ENCODE data around the gene STOX2. TPM values are rescaled to one million over a fixed set of nuclear protein-coding genes. Genes with fewer than 3 reads are reported as not detected.

STOX2 gene
- total RNA-seq, 1 experiment from 2014 or later, result 2.3 TPM

DNA sequence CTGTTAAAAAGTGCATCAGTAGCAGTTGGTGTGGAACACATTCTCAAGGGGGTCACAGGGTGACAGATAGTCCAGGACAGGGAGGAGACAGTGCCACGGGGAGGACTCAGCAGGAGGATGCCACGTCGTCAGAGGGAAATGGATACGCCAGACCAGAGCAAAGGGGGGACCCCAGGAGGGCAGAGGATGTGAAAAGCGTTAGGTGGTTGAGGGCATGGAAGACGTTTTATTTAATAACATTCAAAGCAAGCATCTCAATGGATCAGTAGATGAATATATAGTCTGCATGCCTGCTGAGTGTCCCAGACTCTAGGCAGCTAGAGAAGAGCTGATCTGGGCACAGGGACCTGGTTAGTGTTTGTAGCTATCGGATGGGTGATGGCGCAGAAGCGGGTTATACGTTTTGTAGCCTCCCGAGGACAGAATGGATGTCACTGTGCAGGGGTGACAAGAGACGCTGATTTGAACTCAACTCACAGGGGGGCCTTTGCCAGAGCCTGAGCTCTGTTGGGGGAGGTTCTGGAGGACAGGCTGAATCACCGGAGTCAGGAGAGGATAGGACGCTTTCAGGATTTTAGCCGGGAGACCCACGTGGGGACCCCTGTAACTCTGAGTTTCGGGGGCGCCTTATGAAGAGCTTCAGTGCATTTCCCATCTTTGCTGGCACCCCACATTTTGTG is 81.3 kb downstream of the STOX2 start:
- DNase-seq (ENCODE audit: low spot score), result no peak

DNA sequence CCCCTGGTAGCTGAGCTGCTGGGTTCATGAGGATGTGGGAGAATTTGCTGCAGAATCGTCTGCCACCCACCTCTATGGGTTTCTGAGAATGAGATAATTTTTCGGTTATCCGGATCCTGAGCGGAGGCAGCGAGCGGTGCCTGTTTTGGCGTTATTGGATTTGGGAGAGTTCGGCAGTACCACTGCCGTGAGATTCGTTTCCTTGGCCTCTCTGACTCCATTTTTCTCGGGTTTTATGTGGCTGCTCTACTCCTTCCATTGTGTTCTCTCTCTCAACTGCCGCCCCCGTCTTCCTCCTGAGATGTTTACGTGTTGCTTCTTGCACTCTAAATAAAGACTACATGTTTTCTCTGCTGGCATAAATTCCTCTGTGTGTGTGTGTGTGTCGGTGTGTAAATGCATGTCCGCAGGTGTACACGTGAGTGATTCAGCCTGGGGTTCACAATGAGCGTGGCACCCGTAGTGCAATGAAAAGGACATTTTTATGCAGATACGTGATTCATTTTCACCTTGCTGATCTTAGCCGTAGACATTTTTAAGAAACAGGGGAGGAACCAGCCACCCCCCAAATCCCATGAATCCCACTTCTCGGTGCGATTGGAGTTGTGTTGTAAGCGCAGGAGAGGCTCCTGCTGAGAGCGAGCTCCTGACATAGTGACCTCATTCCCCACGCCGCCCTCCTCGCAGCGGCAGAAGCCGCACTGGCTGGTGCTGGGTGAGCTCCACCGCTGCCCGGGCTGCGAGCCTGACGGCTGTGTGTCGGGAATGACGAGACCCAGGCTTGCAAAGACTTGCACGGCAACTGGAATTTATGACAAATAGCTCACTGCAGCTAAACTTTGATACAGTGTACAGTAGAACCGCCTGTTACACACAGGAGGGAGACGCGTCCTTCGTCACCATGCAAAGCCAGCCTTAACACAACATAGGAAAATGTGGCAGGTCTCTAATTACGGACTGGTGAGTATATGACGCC is 82.2 kb downstream of the STOX2 start:
- DNase-seq (ENCODE audit: low spot score), result peak; percentile 64

DNA sequence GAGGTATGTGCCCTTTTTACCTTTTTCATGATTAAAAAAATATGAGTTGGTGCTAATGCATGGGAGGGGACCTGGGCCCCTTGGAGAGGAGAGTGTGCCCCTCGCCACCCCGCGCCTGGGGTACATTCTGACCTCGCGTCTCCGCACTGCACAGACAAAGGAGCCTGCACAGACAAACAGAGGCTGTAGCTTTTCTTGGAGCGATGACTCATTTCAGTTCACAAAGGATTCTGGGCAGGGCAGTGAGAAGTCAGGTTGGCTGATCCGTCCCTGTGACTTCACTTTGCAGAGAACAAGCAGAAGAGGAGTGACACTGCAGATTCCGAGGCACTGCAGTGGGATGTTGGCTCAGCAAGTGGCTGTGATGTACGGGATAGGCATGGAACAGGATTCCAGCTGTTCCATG is 82.9 kb downstream of the STOX2 start:
- DNase-seq (ENCODE audit: low spot score), result peak; percentile 92

DNA sequence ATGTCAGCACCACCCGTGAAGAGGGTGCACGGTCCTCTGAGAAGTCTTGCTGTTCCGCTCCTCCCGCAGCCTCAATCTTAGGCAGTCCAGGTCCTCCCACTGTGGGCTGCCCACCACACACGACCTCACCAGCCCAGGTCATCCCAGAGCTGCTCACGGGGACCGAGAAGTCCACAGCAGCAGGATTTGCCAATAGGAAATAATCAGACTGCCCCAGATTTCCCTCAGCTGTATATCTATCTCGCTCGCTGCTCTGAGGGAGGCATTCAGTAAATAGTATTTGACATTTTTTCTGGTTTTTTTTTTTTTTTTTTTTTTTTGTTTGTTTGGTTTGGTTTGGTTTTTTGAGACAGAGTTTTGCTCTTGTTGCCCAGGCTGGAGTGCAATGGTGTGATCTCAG is 83.8 kb downstream of the STOX2 start:
- no peak for DNase-seq (ENCODE audit: low spot score)

DNA sequence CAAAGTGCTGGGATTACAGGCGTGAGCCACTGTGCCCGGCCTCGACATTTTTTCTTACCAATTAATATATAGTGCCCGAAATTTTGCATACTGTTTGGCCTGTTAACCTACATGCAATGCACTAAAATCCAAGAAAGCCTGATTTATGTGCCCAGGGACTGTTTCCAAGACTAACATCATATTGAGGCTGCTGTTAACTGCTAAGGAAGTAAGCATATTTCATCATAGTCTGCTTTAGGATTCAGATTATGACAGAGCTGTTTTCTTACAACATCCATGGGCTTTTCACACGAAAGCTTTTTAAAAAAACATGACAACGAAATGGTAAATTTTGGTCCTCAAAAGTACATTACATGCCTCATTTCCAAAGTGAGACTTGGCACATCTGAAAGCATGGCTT is 84.4 kb downstream of the STOX2 start:
- peak; percentile 18 for DNase-seq (ENCODE audit: low spot score)

DNA sequence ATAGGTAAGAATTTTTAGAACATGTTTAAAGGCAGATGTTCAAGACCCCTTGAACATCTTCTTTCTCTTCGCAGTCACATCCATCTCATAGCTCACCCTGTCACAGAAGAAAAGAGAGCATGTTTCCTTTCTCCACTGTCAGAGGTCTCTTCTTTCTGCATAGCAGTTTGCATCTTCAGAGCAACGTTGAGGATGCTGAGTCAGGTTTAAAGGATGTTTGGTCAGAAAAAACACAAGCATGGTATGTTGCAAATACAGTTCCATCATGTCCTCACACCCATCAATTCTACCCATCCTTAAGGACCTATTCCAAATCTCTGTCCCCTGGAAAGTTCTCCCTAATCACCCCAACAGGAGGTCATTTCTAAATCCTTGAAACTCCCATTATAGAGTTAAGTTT is 84.8 kb downstream of the STOX2 start:
- DNase-seq (ENCODE audit: low spot score), result no peak

DNA sequence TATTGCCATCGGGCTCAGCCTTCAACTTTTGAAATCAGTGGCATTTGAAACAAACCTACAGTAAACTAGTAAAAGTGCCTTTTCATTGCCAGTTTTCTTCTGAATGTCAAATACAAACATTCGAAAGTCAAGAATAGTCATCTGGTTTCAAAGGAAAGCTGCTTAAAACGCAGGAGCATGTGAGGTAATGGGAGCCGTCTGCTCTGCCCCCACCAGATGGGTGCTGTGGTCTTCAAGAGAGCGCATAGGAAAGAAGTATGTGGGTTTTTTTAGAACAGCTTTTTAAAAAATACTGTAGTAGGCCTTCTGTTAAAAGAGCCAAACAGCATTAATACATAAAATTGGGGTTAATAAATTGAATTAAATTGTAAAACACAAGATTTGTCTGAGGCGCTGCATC is 88.6 kb downstream of the STOX2 start:
- no peak for DNase-seq (ENCODE audit: low spot score)

DNA sequence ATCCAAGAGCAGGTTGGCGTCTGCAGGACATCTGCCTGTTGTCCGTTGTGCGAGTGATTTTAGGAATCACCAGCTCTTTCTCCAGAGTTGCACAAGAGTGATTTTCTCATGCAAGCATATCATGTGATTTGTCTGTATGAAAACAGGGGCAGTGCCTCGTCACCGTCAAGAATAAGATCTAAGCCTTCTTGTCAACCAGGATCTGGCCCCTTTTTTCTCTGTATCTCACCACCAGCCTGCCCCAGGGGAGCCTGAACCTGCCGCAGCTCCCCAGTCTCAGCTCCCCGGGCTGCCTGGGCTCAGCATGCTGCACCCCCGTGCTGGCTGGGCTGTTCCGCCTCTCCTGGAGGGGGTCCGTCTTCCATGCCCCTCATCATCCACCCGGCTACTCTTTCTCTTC is 90.5 kb downstream of the STOX2 start:
- no peak for DNase-seq (ENCODE audit: low spot score)

DNA sequence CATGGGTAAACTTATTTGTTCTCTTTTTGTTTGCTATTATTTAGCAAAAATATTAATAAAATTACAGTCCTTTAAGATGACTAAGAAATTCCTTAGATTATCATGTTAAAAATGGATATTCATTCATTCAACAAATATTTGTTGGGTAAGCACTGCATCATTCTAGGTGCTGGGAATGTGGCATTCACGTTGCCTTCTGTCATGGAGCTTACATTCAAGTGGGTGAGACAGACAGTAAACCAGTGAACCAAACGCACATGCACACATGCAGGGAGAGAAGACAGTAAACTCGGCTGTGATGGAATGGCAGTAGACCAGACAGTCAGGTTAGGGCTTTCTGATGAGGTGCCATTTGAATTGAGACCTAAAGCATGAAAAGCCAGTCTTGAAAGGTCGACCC is 91.8 kb downstream of the STOX2 start:
- DNase-seq (ENCODE audit: low spot score), result no peak

DNA sequence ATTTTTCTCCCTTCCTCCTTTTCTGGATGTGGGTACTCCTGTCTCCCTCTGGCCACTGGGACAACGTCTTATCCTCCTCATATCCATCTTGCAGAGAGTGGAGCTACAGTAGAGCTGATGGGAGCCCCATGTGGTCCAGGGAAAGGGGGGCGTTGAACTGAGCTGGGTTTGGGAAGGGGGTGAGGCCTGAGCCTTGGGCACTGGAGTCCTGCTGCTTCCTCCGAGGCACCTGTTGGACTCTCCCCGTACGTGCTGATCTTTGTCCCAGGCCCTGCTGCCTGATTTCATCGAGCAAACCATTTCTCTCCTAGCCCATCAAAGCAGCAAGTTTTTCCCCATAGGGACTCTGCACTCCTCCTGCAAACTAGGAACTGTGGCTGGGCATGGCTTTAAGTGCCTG is 94.3 kb downstream of the STOX2 start:
- DNase-seq (ENCODE audit: low spot score), result no peak

DNA sequence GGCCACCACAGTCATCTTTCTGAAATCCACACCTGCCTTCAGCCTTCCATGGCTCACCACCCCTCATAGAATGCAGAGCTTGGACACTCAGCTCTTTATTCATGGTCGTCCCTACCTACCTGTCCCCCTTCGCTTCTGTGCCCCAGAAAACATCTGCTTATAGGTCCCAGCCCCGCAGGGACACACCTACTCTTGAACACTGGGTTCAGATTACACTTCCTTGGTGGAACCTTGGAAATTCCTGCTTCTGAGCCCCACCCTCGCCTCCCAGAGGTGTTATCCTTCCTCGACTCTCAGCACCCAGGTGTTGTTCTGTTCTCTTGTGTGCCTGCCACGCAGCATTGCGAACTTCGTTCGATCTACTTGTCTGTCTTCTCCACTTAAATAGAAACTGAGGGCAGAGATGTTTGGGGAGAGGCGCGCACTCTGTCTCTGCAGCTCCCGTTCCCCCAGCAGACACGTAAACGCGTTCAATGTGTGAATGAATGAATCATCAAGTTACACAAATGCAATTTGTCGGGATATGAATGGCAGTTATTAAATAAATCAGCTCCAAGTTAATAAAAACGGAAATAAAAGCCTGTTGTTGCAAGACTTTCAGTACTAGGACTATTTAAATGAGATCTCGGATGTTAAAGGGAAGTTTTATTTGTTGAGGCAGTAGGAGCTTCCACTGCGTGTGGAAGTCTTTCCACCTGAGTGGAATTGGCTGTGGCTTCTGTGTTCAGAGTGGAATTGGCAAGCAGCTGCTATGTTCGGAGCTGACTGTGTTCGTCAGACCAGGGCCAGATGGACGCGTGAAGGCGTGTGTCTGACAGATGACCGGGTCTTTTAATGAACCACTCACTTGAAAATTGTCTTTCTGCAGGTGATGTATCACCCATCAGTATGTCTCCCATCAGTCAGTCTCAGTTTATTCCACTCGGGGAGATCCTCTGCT is 95.6 kb downstream of the STOX2 start:
- DNase-seq (ENCODE audit: low spot score), result no peak

DNA sequence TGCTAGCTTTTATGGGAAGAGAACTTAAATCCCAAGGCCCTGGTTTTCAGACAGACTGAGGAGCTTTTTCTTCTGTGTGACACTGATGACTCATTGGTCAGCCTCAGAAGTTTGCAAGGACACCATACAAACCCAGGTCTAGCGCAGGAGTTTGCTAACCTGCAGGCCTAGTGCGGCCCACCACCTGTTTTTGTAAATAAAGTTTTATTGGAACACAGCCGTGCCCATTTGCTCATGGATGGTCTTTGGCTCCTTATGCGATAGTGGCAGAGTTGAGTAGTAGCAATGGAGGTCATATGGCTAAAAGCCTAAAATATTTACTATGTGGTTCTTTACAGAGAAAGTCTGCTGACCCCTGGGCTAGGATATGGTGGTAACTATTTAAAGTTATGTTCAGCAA is 98.3 kb downstream of the STOX2 start:
- no peak for DNase-seq (ENCODE audit: low spot score)

DNA sequence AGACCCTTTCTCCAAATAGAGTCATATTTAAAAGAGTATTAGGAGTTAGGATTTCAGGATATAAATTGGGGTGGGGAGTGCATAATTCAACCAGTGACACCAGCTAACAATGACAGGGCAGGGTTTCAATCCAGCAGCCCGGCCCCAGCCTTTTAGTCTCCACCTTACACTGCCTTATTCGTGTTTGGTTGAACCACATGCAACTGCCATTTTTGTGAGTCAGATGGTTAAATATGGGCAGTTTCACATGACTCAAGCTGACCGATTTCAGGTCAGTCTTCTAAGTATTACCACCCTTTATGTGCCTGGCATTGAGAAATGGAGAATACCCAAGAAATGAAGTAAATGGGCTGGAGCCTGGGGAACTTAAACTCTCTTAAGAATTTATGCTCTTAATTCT is 102.8 kb downstream of the STOX2 start:
- peak; percentile 60 for DNase-seq (ENCODE audit: low spot score)

DNA sequence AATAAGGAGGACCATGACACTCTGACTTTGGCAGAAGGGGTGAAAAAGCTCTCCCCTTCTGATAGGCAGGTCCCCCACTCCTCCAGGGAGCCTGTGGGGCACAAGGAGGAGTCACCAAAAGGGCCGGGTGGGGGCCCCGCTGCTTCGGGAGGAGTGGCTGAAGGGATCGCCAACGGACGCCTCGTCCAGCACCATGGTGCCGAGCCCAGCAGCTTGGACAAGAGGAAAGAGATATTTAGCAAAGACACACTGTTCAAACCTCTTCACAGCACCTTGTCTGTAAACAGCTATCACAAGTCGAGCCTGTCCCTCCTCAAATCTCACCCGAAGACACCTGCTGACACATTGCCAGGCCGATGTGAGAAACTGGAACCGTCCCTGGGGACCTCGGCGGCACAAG is 105.6 kb downstream of the STOX2 start:
- DNase-seq (ENCODE audit: low spot score), result no peak

DNA sequence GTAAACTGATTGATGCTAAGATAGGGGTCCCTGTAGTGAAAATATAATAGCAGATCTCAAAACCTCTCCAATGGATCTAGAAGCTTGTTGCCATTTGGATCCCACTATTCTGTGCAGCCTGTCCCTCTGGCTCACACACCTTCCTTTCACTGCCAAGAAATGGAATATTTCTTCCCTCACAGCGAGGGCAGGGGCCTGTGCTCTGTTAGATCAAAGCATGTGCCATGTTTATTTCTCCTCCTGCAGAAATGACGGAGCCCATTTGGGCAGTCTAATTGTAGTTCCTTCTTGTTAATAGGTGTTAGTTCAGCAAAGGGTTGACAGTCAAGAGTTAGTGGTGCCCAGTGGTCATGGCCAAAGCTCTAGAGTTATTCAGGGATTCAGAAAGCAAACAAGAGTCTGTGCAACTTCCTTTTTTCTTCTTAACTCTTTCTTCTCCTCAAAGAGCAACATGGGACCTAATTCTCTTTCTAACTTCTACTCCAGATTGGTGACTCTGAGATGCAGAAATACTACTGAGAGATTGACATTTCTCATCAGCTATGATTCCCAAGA is 106.8 kb downstream of the STOX2 start:
- DNase-seq (ENCODE audit: low spot score), result no peak

DNA sequence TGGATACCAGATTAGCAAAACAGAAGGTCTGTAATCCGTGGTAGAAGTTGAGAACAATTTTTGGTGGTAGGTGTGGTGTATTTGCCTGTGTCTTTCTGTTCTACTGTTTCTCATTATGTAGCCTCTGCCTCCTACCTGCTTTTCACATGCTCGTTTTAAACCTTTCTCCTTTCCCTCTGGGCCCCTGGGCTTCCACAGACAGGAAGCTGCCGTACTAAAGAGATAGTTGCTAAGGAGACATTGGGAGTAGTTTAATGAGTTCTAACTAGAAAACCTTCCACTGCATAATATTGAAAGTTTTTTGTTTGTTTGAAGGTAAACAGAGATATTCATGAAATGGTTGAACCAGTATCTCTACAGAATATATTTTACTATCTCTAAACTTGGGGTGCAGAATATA is 107.8 kb downstream of the STOX2 start:
- no peak for DNase-seq (ENCODE audit: low spot score)

DNA sequence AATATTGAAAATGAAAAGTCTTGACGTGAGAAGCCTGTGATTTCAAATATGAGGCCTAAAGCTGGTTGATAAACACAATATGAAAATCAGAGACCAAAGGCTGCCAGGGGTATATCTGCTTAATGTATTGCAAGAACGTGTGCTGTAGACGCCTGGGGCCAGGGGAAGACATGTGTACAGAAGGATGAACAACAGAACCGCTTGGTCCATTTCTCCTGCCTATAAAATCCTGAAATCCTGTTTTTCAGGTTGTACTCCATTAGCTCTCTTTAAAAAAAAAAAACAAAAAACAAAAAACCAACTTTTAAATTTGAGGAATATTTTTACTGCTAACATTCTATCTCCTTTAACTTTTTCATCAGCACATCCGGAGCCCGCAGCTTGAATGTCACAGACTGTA is 109.2 kb downstream of the STOX2 start:
- no peak for DNase-seq (ENCODE audit: low spot score)

DNA sequence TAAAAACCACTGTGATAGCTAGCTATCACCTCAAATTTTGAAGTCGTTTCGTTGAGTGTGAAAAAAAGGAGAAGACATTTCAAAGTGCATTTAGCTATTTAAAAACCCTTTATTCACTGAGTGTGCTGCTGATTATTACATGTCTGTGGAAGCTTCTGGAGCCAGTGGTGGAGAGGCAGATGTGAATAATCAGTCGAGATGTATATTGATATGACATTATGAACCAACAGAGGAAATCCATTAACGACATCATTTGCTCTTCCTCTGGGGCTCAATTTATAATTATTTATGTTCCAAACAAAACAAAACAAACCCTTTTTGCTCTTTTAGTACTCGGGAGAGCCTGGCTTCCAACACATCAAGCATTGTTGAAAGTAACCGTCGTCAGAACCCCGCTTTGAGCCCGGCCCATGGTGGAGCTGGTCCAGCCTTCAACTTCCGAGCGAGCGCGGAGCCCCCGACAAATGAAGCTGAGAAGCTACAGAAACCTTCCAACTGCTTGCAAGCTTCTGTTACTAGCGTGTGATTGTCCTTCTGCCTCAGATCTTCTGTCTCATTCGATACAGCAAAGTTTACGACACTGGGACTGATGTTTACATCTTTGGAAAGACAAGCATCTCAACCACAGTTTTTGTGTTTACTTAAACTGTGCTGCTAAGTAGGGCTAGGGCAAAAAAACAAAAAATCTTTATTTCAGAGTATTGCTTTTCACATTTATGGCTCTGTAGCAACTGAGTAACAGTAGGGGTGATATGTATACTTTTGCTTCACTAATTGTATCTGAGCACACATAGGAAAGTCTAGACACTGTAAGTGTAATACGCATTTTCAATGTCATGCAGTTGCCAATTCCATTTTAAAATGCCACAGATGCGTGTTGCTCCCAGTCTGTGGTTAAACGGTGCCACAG is 111.9 kb downstream of the STOX2 start:
- DNase-seq (ENCODE audit: low spot score), result no peak

DNA sequence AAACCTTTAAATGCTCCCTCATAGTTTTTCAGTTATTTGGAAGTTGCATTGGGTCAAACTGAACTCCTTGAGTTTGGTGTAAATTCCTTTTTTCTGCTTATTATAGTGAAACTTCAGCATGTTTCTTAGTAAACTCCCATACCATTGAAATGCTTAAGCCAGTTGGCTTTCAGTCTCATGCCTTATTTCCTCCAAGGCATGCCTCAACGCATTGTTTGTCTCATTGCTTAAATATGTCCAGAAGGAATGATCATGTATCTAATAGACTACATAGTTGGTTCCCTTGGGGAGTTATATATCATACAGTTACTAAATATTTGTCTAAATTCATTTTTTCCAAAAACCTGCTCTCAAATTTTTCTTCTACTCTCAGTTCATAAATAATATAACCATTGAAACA is 114.0 kb downstream of the STOX2 start:
- DNase-seq (ENCODE audit: low spot score), result no peak
